NCI-H1694 (cell line): ENCODE data around the gene TMEM14C.

Experiments used
- DNase-seq: peaks from one replicate; lab custom pipeline; 2025; lab: John Stamatoyannopoulos, UW

TMEM14C gene

DNA sequence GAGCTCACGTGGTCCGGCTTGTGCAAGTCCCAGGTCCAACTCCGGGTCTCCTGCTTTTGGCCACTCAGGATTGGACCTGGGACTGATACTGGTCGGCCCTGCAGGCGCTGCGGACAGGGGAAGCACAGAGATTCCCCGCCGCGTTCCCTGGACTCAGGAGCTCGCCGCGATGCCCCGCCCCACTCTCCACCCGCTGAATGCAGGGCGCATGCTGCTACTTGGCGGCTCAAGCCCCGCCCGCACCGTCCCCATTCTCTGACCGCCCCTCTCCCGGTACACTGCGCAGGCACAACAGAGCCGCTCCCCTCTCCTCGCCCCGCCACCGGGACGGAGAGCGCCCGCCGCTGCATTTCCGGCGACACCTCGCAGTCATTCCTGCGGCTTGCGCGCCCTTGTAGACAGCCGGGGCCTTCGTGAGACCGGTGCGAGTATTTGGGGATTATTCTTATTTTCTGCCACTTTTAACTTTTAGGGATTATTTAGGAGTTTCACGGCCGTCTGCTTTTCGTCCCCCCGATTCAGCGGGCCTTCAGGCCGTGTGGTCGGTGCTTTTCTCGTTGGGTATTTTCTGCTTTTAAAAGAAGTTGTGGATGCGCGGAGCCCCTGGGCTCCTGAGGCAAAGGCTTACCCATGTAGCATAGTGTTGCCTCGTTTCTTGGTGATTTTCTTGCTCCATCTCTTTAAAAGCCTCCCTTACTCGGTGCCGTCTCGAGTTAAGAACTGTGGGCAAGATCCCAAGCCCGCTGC lies at the start of gene TMEM14C:
Gene TMEM14C, plus strand, starts transcription at position 251 of the 747 bp plus-strand sequence. CDS start 1,544 bp downstream, outside the sequence.
- DNase-seq, result peak; percentile 86

DNA sequence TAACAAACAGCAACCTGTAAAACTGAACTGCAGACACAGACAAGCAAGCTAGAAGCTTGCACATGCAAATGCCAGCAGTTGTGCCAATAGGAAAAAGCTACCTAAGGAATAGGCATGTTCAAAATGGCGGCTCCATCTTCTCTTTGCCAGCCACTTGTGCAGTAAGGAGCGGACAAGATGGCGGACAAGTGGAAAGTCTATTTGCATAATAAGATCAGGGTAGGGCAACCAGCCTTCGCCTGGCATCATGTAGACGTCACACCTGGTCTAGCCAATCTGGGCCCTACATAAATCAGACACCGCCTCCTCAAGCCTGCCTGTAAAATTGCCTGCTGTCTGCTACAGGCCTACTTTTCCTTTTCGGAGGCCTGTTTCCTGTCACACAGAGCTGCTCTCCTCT lies 46.5 kb upstream of the TMEM14C start:
- DNase-seq, result no peak

DNA sequence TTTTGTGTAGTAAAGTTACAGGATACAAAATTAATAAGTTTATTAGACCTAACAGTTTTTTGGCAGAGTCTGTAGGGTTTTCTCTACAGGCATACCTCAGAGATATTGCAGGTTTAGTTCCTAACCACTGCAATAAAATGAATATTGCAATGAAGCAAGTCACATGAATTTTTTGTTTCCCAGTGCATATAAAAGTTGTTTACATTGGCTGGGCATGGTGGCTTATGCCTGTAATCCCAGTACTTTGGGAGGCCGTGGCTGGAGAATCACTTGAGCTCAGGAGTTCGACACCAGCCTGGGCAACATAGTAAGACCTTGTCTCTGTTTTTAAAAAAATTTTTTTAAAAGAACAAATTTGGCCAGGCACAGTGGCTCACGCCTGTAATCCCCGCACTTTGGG lies 44.4 kb upstream of the TMEM14C start:
- DNase-seq, result no peak

DNA sequence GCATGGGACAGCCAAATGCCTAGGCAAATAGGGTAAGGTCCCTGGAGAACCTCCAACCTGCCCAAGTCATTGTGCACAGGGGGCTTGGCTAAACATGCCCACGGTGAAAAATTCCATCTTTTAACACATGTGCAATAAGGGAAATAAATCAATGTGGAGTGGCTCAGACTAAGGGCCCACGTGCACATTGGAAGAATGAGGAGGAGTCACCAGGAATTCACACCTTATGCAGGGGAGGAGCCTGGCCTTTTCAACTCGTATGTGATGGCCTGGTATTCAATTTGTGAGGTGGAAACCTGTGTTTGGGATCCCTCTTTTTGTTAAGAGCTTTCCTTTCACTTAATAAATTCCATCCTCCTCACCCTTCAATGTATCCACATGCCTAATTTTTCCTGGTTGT lies 41.1 kb upstream of the TMEM14C start:
- no peak for DNase-seq

DNA sequence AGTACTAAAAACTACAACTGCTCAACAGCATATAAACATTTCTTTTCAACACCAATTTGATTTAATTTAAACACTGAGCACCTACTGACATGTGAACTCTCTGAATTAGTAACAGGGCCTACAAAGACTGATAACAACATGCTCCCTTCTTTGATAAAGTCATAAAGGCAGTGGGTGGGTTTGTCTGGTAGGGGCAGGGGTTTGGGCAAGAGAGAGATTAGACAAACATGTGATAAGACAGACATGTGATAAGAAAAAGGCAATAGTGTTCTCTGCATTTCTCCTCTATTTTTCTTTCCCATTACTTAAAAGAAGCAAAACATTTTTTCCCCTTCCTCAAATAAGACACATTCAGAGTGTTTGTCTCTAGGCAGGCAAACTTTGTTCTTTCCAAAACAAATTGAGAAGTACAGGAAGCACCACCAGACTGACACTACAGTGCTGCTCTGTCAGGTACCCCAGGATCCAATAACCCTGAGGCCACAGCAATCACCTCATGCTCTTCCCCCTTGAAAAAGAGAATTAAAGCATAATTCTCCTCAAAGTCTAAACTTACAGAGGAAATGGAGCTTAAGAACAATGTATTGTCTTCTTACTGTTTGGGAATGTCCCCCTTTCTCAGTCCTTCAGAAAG lies 40.4 kb upstream of the TMEM14C start:
- no peak for DNase-seq

DNA sequence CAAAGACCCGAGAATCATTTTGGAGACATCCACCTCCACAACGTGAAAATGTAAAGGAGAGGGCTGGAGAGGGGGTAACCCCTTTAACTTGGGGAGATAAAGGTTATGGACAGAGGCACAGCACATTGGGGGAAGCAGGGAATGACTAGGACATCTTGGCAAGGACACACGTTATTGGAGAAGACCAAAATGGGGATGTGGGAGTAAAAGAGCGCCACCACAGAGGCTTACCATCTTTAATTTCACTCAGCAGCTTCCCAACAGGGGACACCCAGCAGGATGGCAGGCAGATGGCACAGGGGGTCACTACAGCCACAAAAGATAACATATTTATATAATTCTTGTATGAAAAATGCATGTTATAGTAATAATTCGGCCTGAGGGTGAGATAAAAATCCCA lies 38.3 kb upstream of the TMEM14C start:
- no peak for DNase-seq

DNA sequence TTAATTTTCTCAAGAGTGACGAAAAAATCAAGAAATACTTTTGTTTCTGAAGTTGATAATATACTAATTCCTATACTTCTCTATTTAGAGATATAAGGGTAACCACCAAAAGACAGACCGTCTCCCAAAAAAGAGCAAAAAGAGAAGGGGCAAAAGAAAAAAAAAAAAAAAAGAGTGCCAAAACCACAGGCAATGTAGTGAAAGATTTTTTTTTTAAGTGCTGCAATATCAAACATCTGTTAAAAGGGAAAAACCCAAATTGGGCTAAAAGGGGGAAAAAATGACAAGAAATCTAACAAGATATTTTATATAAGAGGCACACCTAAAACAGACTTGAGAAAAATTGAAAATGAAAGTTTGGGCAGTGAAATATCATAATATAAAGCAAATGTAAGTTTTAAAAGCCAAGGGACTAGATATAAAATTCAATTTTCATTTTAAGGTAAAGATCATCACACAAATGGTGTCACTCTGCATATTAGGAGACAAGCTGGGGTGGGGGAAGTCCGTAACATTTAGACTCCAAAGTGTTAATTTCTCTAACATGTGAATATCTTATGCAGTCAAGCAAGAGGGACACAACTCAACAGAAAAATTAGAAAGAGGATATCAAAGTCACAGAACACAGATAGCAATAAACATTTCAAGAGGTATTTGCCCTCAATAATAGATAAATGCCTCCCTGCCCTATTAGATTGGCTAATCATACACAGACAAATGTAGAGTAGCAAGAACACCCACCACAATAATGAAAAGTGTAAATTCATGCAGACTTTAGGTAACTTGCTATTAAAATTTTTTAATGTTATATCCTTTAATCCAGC lies 37.6 kb upstream of the TMEM14C start:
- no peak for DNase-seq

DNA sequence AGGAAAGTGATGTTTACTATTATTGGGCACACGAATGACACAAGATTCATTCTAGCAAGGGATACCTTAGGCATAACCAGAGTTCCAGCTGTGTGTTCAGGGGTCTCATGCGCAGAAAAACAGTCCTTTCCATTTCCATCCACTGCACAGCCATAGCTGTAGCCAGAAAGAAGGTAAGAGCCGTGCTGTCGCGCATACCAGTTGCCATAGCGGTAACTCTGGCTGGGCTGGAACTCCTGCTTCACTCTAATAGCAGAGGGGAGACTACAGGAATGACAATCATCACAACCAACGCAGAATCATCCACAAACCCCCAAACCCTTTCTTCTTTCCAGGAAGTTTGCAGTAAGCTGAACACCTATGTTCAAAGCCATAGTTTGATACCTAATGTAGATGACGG lies 36.0 kb upstream of the TMEM14C start:
- DNase-seq, result no peak

DNA sequence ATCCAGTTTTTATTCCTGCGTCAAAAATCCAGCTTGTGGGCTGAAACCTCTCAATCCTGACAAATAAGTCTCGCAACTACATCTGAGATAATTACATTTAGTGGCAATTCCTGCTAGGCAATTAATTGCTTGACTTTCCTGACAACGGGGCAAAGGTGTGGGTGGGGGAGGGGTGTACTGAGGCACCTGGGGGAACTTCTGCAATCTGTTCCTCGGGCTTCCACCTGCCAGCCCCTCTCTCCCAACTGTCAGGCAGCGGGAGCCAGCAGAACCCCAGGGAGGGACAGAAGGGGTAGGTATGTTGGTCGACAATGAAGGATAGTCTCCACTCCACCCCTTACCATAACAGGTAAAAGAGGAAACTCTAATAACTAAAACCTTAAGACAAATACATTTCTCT lies 35.3 kb upstream of the TMEM14C start:
- DNase-seq, result no peak

DNA sequence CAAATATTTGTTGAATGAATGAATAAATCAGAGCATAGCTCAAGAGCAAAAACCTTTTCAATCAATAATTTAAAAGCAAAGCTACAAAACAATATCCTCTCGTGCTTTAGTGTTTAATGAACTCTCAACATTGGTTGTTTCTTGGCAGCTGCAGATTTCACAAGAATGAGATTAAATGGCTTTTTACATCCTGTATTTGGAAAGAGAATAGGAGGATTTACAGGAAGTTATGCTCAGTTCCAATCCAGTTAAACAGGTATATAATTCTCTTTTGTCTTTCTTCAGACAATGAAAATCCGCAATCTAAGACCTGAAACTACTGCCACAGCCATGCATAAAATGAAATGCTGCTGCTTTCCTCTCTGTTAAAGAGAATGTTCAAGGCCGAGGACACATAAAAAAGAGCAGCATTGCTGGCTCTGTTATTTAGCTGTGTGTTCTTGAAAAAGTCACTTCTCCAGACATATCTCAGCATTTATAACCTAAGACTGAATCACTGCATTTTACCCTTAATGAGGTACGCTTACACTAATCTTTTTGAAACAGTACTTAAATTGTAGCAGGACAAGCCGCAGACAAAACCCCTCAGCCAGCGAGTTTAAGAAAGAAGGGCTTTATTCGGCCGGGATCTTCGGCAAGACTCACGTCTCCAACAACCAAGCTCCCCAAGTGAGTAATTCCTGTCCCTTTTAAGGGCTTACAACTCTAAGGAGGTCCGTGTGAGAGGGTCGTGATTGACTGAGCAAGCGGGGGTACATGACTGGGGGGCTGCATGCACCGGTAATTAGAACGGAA lies 32.0 kb upstream of the TMEM14C start:
- no peak for DNase-seq

DNA sequence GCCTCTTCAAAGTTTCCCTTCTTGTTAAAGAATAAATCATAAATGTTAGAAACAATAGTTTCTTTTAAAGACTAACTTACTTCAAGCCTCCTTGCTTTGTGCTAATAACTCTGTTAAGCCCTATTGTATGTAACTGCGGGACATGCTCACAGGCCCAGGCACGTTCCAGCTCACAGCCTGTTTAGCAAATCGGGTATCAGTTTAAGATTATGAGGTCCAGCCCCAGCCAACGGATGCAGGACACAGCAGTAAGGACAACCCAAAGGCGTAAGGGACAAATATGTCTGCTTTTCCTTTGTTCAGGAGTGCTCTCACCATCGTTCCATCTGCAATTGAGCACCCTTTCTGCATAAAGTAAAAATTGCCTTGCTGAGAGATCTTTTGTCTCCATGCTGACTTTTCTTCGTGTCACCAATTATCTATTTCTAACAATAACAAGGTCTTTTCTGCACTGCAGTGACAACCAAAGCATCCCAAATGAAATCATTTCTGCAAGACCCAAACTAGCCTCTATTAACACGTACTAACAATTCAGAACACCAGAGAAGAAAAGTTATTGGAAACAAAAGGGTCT lies 29.8 kb upstream of the TMEM14C start:
- DNase-seq, result no peak

DNA sequence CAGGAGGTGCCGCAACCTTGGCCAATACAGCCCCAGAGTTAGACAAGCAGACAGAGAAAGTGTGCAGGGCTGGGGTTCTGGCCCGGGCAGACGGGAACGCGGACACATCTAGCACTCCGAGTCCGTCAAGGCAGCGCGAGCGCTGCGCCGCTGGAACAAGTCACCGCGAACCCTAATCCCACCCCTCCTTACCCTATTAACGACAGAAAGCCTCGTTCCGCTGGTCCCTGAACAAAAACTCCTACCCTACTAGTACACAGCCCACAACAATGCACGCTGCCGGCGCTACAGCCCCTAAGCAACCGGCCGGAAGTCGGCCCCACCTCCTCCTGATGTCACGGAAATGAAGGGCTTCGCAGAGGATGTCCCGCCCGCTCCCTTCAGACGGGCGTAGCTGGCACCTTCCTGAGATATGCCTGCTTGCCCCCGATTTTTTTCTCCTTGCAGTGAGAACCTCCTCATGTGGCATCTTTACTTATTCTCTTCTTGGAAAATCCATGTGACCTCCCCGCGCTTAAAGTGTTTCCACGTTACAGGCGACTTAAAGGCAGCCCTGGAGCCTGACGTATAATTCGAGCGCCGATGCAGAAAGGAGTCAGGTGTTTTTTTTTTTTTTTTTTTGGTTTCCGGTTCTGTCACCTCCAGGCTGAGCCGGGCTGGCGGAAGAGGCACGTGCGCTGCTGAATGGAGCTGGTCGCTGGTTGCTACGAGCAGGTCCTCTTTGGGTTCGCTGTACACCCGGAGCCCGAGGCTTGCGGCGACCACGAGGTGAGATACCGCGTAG lies 28.4 kb upstream of the TMEM14C start, which contains the start of the genes C6orf52 and PAK1IP1:
Gene C6orf52, minus strand, starts transcription at position 315 of the 784 bp plus-strand sequence. CDS start 7,066 bp downstream, outside the sequence.
Gene PAK1IP1, plus strand, starts transcription at position 671 of the 784 bp plus-strand sequence. Its CDS starts 14 bp downstream, at position 685.
- peak; percentile 94 for DNase-seq

DNA sequence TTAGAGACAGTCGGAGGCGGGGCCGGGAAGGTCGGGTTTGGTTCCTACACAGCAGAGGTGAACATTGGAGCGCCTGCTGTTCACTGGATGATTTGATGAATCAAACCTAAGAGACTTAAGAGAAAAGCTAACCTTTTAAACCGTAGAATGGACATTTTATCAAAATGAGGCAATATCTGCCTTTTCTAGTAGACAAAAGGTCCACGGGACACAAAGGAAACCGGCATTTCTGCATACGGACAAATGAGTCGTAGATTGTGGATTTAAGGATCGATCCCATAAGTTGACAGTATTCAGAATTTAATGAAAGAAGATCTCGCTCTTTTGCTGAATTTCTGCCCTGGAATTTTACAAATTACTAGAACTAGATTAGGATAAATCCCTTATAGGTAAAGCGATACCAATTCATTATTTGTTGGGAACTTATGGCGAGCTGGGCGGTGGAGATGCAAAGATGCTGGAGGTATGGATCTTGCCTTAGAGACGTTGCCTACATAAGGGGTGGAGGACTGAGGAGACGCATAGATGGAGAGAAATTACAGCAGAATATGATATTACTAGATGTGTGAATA lies 27.7 kb upstream of the TMEM14C start:
- no peak for DNase-seq

DNA sequence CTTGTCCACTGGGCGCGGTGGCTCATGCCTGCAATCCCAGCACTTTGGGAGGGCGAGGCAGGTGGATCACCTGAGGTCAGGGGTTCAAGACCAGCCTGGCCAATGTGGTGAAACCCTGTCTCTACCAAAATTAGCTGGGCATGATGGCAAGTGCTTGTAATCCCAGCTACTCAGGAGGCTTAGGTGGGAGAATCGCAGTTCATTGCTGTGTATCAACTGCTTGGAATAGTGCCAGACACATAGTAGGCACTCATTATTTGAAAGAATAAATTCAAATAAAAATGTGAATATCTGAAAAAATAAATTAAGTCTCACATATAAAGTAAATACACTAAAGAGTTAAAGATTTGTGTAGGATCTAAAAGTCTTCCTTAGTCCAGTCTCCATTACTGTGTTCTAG lies 26.2 kb upstream of the TMEM14C start:
- DNase-seq, result no peak

DNA sequence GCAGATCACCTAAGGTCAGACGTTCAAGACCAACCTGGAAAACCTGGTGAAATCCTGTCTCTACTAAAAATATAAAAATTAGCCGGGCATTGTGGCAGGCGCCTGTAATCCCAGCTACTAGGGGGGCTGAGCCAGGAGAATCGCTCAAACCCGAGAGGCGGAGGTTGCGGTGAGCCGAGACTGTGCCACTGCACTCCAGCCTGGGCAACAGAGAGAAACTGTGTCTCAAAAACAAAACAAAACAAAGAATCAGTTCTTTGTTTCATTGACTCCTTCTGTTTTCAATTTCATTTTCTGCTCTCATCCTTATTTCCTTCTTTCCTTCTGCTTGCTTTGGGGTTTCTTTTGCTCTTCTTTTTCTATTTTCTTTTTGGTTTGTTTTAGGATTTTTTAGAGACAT lies 8.9 kb upstream of the TMEM14C start:
- DNase-seq, result no peak

DNA sequence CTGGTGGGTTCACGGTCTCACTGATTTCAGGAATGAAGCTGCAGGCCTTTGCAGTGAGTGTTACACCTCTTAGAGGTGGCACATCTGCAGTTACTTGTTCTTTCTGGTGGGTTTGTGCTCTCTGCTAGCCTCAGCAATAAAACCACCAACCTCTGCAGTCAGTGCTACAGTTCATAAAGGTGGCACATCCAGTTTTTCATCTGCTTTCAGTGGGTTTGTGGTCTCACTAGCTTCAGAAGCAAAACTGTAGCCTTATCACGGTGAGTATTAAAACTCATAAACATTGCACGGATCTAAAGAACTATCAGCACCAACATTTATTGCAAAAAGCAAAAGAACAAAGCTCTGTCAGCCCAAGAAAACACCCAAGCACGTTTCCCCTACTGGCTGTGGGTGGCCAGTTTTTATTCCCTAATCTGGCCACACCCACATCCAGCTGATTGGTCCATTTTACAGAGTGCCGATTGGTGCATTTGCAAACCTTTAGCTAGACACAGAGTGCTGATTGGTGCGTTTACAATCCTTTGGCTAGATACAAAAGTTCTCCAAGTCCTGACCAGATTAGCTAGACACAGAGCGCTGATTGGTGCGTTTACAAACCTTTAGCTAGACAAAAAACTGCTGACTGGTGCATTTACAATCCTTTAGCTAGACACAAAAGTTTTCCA lies 3.4 kb upstream of the TMEM14C start:
- DNase-seq, result no peak

DNA sequence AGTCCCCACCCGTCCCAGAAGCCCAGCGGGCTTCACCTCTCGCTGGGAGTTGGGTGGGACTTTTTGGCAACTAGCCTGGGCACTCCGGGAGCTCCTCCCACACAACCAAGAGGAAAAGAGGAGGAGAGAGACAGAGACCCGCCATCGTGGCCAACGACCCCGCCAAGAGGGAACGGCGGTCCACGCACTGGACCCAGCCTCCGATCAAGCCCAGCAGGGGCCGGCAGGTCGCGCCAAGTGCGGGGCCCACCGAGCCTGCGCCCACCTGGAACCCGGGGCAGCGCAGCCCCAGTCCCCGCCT lies 3.0 kb upstream of the TMEM14C start:
- DNase-seq, result no peak

DNA sequence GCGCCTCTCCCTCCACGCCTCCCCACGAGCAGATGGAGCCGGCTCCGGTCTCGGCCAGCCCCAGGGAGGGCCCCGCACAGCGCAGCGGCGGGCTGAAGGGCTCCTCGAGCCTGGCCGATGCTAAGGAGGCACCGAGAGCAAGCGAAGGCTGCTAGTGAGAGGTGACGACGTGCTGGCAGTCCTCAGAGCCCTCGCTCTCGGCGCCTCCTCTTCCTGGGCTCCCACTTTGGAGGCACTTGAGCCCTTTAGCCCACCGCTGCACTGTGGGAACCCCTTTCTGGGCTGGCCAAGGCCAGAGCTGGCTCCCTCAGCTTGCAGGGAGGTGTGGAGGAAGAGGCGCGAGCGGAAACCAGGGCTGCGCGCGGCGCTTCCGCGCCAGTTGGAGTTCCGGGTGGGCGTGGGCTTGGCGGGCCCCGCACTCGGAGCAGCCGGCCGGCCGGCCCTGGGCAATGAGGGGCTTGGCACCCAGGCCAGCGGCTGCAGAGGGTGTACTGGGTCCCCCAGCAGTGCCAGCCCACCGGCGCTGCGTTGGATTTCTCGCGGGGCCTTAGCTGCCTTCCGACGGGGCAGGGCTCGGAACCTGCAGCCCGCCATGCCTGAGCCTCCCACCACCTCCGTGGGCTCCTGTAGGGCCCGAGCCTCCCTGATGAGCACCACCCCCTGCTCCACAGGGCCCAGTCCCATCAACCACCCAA lies 2.5 kb upstream of the TMEM14C start:
- no peak for DNase-seq
